HG03045 (cell line): ENCODE data around the gene PRAMEF14.
"Not testable (repeated sequence)": the region's sequence is repeated elsewhere in the genome, so short reads cannot be mapped to it uniquely, and the experiment has no call there.

Experiments used
- ATAC-seq: cut with Tn5 transposase; IDR thresholded peaks from one replicate; pipeline ENCODE4 v1.9.1; 2021; ENCODE audit warnings: mild to moderate bottlenecking, moderate library complexity; ENCODE audit not compliant: unreplicated experiment

PRAMEF14 gene, protein sequence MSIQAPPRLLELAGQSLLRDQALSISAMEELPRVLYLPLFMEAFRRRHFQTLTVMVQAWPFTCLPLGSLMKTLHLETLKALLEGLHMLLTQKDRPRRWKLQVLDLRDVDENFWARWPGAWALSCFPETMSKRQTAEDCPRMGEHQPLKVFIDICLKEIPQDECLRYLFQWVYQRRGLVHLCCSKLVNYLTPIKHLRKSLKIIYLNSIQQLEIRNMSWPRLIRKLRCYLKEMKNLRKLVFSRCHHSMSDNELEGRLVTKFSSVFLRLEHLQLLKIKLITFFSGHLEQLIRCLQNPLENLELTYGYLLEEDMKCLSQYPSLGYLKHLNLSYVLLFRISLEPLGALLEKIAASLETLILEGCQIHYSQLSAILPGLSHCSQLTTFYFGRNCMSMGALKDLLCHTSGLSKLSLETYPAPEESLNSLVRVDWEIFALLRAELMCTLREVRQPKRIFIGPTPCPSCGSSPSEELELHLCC

DNA sequence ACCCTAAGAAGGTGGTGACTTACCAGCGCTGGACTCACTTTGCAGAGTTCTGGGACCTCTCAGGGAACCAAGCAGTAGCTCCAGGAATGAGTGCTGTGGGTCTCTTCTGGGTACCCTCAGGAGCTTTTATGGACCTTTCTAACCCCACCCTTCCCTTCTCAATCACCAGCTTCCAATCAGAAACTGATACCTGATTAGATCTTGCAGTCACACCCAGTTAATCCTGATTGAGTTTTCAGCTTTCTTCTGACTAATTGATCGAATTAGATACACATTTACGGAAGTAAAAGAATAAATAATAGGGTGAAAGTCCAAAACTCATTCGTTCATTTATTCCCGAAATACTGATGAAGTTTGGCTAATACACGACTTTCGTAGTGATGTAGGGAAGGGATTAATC lies at the start of gene PRAMEF14:
Gene PRAMEF14, minus strand, starts transcription at position 101 of the 400 bp plus-strand sequence. CDS start 1,820 bp downstream, outside the sequence.
- ATAC-seq, result not testable (repeated sequence)

DNA sequence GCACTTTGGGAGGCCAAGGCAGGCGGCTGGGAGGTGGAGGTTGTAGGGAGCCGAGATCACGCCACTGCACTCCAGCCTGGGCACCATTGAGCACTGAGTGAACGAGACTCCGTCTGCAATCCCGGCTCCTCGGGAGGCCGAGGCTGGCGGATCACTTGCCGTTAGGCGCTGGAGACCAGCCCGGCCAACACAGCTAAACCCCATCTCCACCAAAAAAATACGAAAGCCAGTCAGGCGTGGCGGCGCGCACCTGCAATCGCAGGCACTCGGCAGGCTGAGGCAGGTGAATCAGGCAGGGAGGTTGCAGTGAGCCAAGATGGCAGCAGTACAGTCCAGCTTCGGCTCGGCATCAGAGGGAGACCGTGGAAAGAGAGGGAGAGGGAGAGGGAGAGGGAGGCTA lies 48.4 kb upstream of the PRAMEF14 start:
- not testable (repeated sequence) for ATAC-seq

DNA sequence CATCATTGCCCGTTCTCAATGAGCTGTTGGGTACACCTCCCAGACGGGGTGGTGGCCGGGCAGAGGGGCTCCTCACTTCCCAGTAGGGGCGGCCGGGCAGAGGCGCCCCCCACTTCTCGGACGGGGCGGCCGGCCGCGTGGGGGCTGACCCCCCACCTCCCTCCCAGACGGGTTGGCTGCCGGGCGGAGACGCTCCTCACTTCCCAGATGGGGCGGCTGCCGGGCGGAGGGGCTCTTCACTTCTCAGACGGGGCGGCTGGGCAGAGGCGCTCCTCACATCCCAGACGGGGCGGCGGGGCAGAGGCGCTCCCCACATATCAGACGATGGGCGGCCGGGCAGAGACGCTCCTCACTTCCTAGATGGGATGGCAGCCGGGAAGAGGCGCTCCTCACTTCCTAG lies 47.8 kb upstream of the PRAMEF14 start:
- ATAC-seq, result not testable (repeated sequence)

DNA sequence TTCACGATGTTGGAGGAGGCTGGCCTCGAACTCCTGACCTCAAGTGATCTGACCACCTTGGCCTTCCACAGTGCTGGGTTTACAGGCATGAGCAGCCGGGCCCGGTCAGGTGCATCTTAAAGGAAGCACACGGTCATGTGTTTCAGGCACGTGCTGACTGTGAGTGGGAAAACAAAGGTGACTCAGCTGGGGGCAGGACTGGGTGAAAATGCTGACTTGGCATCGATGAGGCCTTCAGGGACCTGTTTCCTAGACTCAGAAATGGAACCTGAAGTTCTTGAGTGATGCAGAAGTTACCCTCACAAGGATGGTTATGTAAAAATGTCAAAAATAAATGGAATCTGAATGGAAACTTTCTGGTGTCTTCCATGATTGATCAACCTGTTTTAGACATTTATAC lies 46.1 kb upstream of the PRAMEF14 start:
- ATAC-seq, result not testable (repeated sequence)

DNA sequence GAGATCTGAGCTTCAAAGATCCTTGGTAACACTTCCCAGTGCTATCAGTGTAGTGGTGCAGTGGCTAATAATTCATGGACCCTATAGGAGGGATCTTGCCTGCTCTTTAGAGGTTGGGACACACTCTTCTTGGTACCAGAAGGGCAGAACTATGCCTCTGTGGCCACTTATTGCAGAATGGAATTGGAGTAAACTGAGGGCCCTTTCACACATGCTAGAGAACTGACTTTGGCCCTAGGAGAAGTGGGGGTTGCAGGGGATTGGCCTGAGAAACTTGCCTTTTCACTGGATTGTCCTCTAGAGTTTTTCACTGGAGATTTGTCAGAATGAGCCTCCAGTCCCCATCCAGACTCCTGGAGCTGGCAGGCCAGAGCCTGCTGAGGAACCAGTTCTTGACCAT lies 42.4 kb upstream of the PRAMEF14 start, which contains the start of gene PRAMEF17:
Gene PRAMEF17, plus strand, starts transcription at position 301 of the 400 bp plus-strand sequence. Its CDS starts 26 bp downstream, at position 327.
- ATAC-seq, result not testable (repeated sequence)

DNA sequence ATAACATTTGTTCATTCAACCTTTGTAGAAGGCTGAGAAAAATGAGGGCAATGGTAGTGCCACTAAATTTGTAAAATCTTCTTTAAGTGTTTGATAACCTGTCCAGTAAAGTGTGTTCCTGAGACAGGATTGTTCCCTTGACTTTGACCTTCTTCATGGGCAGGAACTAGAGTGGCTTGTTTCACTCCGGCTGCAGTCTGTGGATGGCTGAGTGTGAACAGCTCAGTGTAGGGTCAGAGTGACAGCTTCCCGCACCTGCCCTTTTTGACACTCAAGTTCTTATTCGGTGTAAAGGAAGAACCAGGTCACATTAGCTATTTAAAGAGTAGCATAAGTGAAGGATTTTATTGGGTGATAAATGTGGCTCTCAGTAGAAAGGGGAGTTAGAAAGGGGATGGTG lies 33.4 kb upstream of the PRAMEF14 start:
- ATAC-seq, result not testable (repeated sequence)

DNA sequence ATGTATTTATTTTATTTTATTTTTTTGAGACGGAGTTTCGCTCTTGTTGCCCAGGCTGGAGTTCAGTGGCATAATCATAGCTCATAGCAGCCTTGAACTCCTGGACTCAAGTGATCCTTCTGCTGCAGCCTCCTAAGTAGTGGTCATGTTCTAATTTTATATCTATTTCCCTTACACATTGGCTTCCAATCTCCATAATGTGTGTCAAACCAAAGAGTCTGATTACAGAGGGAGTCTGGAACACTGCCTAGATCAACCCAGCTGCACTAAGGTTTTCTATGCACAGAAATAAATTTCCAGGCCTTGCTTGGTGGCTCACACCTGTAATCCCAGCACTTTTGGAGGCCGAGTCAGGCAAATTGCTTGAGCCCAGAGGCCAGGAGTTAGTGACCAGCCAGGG lies 32.0 kb upstream of the PRAMEF14 start:
- not testable (repeated sequence) for ATAC-seq

DNA sequence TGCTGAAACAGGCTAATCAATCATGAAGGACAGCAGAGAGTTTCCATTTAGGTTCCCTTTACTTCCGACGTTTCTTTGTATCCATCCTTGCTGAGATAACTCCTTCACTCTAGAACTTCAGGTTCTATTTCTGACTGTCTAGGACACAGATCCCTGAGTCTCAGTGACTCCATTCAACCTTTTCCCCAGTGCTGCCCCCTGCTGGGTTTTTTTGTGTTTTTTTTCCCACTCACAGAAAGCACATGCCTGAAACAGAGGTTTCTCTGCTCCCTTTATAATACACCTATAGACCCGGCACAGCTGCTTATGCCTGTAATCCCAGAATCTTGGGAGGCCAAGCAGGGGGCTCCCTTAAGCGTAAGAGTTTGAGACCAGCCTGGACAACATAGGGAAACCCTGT lies 21.6 kb upstream of the PRAMEF14 start:
- not testable (repeated sequence) for ATAC-seq

DNA sequence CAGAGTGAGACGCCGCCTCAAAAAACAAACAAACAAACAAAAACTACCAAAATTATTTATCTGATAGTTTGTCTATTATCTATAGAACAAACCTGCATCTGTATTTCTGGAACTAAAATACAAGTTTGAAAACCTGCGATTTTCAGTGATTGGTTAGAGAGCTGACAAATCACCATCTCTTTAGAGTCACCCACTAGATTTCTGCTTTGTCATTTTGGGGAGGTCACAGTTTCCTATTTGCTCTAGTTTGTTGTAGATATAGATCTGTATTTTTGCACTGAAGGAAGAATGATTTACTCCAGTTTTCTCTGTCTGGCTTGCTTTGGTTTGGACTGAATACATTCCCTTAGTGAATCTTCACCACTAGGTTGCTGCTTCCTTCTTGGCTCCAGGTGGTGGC lies 19.6 kb upstream of the PRAMEF14 start:
- not testable (repeated sequence) for ATAC-seq

DNA sequence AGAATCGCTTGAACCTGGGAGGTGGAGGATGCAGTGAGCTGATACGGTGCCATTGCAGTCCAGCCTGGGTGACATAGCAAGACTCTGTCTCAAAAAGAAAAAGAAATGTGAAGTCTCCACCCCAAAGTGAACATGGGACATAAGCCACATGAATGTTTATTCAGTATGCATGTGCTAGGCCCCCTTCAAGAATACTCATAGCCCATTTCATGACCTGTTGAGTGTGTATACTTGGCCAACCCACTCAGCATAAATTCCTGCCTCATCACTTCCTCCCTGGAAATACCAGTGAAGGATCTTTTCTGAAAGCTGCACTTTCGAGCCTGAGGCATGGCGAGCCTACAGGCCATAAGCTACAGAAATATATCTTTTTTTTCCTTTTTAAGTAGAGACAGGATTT lies 18.0 kb upstream of the PRAMEF14 start:
- not testable (repeated sequence) for ATAC-seq

DNA sequence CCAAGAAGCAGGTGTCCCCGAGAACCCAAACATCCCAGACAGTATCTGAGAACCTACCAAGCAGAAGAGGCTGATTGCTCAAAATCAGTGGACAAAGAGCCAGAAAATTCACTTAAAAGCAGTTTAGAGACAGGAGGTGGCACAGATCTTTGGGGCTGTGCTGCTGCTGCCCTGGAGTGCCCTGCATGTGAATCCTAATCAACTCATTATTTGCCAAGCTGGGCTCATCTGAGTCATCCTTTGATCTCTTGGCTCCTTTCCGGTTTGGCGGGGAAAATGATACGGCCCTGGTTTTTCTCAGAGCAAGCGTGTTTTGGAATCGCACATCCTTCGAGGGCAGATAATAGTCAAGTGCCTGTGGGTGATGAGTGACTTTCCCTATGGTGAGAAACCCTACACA lies 15.4 kb upstream of the PRAMEF14 start:
- ATAC-seq, result not testable (repeated sequence)

DNA sequence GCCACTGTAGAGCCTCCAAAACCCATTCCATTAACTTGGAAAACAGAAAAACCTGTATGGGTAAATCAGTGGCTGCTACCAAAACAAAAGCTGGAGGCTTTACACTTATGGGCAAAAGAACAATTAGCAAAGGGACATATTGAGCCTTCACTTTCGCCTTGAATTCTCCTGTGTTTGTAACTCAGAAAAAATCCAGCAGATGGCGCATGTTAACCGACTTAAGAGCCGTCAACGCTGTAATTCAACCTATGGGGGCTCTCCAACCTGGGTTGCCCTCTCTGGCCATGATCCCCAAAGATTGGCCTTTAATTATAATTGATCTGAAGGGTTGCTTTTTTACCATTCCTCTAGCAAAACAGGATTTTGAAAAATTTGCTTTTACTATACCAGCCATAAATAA lies 9.8 kb upstream of the PRAMEF14 start:
- not testable (repeated sequence) for ATAC-seq

DNA sequence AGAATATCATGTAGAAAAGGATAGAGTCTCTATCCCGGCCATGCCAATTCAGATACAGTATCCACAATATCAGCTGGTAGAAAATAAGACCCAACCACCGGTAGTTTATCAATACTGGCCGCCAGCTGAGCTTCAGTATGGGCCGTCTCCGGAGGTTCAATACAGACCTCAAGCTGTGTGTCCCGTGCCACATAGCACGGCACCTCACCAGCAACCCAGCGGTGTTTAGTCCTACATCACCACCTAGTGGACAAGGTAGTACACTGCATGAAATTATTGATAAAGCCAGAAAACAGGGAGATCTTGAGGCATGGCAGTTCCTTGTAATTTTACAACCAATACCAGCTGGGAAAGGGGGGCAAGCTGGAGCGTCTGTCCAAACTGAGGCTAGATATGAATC lies 7.5 kb upstream of the PRAMEF14 start:
- not testable (repeated sequence) for ATAC-seq

DNA sequence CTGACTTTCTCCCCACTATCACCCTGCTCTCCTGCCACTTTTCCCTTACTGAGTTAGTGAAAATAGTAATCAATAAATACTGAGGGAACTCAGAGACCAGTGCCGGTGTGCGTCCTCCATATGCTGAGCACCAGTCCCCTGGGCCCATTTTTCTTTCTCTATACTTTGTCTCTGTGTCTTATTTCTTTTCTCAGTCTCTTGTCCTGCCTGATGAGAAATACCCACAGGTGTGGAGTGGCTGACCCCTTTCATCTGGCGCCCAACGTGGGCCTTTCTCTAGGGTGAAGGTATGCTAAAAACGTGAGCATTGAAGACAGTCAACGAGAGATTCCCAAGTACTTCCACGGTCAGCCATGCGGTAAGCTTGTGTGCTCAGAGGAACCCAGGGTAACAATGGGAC lies 6.5 kb upstream of the PRAMEF14 start:
- ATAC-seq, result not testable (repeated sequence)

DNA sequence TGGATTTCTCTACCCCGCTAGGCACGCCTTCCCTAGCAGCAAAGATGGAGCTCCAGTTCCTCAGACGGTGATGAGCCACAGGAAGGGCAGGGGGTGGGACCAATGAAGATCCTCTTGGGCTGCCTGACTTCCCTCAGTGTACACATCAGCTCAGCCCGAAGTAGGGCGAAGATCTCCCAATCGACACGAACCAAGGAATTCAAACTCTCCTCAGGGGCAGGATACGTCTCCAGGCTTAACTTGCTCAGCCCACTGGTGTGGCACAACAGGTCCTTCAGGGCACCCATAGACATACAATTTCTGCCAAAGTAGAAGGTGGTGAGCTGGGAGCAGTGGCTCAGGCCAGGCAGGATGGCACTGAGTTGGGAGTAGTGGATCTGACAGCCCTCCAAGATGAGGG lies 4.4 kb downstream of the PRAMEF14 start:
- not testable (repeated sequence) for ATAC-seq

DNA sequence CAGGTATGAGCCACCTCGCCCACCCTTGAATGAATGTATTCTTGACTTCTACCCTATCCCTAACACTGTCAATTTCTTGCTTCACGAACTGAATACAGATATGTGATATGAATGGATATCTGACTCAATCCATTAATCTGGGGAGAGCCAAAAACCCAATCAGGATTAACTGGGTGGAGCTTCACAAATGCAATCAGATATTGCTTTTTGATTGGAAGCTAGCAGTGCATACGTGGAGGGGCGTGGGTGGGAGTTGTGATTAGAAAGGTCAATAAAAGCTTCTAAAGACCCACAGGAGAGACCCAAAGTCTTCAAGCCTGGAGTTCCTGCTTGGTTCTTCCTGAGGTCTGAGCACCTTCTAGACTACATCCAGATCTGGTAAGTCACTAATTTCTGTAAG lies 31.7 kb downstream of the PRAMEF14 start, which contains the start of gene PRAMEF15:
Gene PRAMEF15, plus strand, starts transcription at position 301 of the 400 bp plus-strand sequence. CDS start 2,827 bp downstream, outside the sequence.
- not testable (repeated sequence) for ATAC-seq

DNA sequence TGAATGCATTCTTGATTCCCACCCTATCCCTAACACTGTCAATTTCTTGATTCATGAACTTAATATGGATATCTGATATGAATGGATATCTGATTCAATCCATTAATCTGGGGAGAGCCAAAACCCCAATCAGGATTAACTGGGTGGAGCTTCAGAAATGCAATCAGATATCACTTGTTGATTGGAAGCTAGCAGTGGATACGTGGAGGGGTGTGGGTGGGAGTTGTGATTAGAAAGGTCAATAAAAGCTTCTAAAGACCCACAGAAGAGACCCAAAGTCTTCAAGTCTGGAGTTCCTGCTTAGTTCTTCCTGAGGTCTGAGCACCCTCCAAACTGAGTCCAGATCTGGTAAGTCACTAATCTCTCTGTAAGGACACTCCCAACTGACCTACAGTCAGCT lies 43.7 kb downstream of the PRAMEF14 start, which contains the start of gene PRAMEF33:
Gene PRAMEF33, plus strand, starts transcription at position 301 of the 400 bp plus-strand sequence. CDS start 2,416 bp downstream, outside the sequence.
- ATAC-seq, result not testable (repeated sequence)

DNA sequence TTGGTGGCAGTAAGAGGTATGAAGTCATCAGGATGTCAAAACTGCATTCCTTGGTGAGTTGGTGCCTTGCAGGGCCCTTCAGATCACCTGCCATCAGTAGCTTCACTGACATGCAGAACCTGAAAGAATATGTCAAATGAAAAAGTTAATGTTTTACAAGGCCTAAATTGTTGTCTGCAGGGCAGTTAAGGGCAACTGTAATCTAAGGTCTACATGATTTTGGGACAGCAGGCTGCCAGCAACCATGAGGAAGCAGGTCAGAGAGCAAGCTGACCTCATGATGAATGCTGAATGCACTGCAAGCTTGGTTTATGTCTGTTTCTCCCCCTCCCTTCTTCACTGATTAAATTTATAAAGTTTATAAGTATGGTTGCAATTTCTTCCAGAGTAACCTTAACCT lies 44.7 kb downstream of the PRAMEF14 start:
- not testable (repeated sequence) for ATAC-seq

DNA sequence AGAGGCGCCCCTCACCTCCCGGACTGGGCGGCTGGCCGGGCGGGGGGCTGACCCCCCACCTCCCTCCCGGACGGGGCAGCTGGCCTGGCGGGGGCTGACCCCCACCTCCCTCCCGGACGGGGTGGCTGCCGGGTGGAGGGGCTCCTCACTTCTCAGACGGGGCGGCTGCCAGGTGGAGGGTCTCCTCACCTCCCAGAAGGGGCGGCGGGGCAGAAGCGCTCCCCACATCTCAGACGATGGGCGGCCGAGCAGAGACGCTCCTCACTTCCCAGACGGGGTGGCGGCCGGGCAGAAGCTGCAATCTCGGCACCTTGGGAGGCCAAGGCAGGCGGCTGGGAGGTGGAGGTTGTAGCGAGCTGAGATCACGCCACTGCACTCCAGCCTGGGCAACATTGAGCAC lies 48.2 kb downstream of the PRAMEF14 start:
- ATAC-seq, result not testable (repeated sequence)

DNA sequence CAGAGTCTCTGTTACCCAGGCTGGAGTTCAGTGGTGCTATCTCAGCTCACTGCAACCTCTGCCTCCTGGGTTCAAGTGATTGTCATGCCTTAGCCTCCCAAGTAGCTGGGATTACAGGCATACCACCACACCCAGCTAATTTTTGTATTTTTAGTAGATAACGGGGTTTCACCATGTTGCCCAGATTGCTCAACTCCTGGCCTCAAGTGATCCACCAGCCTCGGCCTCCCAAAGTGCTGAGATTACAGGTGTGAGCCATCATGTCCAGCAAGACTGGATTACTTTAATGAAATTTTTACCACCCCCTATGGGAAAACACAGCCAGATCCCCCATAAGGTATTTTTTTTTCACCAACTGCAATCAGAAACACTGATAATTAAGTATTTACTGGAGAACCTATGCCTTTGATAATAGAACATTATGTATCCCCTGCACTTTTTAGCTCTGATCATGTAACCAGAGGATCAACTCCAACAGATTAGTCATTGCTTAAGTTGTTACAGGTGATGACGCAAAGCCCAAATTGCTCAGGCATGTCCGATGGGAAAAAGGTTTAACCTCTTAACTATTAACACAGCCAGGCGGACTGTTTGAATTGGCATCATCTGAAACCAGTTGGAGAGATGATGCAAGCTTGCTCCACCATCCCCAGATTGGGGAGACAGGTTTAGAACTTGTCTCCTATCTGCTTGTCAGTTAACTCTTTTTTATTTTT lies 49.6 kb downstream of the PRAMEF14 start:
- not testable (repeated sequence) for ATAC-seq
